NCI-H524 (cell line): ENCODE results near the gene GDNF.

Source experiments
- DNase-seq, 2 experiments: peaks; one replicate each; lab custom pipeline; 2025; lab: John Stamatoyannopoulos, UW

Gene GDNF

DNA sequence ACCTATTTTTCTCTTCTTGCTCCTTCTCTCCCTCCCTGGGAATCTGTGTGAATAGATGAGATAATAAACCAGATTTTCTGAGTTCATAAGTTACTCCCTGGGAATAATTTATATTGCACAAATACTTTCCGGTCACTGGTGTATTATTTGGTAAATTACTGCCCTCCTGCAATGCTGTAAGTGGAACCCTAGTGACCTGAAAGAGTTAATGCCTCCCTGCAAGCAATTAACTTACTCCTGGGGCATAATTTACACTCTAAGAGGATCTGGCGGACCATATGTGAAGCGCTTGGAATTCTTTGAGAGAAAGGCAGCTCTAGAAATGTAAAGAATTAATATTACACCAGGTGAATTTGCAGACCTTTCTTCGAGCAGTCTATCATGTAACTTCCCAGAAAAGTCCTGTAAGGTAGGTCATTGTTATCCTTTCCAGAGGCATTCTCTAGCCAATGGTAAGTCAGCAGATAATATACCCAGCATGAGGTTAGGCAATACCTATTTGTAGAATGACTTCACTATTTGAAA, 7.0 kb upstream of the GDNF start:
- peak; percentile 32 to 65 for DNase-seq

DNA sequence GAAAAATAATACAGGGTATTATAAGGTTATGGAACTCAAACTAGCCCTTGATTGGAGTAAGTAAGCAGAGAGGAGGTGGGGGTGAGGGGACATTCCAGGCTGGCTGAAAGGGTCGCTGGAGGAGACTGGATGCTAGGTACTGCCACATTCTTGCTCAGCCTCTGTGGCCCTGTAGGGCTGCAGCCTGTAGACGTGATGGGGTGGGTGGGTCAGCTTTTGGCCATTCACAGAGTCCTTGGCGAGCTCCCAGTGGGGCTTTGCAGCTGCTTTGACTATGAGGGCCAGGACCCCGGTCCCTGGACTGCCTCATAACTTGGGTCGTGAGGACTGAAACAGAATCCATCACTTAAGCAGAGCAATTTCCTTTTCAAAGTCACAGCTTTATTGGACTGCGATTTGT, 4.2 kb upstream of the GDNF start:
- no peak for DNase-seq

DNA sequence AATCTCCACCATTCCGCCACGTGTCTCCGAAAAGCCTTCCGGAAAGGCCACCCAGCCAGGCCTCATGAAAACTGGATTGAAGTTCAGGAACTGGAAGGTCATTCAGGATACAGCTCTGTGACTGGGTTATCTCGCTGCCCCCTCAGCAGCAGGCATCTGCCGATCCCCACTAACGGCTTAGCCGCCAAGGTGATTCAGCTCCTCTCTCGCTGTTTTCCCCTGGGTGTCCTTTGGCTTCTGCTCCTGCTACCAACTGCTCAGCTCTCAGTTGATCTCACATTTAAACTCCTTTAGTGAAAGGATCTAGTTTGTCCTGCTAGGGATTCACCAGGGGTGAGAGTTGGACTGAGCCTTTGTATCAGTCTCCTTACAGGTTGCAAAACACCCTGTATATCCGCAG, 2.2 kb upstream of the GDNF start:
- peak; percentile 32 to 77 for DNase-seq

DNA sequence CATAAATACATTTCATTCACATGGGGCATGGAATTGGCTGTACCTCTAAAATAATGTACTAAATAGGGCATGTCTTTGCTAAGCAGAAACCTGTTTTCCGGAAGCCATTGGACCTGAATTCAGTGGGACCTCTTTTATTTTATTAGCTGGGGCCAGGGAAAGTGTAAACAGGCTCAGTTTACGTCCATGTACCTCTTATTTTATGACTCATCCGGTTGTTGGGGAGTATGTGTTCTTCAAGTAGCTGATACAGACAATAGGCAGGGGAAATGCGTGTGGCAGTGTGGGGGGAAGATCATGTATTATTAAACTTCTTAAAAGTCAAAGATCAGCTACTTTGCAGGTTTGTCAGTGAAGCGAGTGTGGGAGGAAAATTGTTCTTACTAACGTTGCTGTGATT, 1.4 kb upstream of the GDNF start:
- no peak for DNase-seq

DNA sequence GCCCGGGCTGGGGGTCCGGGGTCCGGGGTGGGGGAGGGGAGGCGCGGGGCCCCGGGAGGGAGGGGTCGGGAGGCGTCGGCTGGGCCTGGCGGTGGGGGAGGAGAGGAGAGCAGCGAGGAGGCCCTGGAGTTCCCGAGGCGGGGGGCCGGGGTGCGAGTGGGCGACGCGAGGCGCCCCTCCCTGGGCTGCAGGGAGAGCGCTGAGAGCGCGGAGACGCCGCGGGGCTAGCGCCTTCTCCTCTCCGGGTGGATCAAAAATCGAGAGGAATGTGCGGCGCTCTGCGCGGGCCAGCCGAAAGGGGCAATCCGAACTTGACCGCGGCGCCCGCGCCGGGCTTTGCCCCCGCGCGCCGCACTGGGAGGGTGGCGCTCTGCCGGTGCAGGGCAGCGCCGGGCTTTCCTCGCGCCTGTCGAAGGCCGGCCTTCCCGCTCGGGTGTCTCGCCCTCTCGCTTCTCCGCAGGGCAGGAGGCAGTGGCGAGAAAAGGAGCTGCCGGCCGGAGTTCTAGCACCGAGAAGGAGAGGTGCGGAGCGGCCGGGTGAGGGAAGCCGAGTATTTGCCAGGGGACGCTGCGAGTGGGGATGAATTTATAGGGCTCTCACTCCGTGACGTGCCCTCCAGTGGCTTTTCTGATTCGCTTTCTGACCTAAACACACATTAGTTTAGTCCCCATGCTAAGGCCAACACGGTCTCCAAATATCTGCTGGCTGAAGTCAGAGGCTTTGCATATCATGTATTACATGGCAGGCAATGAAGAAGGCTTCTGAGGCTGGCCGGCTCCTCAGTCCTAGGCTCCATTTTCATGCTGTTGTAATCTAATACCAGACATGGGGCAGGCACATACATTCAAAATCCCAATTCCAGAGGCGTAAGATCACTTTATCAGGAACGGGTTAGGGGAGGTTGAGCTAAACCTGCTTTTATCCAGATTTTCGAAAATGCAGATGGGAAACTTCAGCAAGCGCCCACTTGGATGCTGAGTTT, 503 bp upstream of the GDNF start:
- DNase-seq, result peak; percentile 43 to 72

DNA sequence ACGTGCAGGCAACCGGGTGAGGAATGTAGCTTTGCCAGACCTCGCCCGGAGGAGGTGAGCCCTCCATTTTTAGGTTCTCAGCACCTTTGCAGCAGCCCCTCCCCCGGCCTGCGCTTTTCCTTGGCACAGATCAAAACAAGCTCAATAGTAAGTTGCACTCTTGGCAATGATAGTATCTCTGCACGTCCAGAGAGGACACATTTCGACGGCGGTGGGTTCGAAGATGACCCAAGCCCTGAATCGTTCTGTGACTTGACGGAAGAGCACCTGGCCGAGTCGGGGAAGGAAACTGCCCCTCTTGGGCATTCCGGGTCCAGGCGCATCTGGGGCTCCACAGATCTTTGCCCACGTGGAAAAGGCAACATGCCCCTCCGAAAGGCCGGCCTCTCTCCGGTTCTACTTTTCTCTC, 904 bp downstream of the GDNF start:
- peak; percentile 17 to 53 for DNase-seq

DNA sequence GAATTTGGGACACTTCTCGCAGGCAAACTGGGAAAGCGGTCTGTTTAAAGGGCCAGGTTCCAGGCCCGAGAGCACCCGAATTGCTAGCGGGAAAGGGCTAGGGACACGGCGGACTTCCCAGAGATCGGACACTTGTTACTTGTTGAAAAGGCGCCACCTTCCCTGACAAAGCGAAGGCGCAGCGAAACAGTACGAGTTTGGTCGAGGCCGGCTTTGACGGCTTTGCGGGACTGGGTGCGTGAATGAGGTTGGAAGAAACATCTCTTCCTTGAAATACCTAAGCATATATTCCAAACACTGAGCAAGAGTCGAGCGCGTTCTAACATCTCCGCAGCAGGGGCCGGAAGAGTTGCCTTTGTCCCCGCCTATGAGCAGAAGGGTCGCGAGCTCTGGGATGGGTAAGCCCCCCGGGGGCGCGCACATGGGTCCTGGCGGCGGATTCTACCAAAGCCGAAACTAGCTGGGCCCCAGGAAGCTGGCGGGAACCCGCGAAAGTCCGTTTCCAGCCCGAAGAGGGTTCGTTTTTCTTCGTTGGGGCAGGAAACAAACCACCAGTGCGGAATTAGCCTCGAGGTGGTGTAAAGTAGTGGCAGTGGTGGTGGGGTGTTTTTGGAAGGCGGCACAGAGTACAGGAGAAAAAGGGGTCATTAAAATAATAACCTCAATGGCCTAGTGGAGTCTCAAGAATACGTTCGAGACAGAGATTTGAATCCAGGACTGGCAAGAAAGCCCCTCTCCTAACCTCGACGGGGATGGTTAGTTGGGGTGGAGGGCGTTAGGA, 1.5 kb downstream of the GDNF start:
- DNase-seq, result peak; percentile 78 to 81

DNA sequence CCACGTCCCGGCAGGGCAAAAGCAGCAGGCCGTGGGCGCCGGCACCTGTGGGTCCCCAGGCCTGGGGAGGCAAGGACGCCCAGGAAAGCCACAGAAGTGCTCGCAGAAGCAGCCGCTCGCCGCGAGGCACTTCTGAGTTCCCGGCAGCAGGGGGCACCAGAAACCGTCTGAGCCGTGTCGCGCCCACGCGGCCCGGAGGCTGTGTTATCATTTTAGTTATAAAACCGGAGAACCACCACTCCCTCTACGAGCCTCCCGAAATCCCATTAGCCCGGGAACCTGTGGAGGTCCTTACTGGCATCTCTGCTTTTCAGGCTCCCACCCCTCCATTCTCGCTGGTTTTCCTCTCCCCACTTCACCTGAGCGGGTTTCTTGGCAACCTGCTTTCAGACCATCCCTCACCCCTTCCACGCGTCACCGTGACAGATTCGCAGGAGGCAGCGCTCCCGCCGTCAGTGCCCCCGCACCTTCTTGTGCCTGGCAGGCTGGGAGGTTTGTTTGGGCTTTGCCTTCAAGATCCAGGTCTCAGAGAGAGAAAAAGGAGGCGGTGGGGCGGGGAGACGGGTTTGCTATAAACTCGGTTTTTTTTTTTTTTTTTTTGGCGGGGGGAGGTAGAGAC, 2.3 kb downstream of the GDNF start:
- DNase-seq, result peak; percentile 67 to 88

DNA sequence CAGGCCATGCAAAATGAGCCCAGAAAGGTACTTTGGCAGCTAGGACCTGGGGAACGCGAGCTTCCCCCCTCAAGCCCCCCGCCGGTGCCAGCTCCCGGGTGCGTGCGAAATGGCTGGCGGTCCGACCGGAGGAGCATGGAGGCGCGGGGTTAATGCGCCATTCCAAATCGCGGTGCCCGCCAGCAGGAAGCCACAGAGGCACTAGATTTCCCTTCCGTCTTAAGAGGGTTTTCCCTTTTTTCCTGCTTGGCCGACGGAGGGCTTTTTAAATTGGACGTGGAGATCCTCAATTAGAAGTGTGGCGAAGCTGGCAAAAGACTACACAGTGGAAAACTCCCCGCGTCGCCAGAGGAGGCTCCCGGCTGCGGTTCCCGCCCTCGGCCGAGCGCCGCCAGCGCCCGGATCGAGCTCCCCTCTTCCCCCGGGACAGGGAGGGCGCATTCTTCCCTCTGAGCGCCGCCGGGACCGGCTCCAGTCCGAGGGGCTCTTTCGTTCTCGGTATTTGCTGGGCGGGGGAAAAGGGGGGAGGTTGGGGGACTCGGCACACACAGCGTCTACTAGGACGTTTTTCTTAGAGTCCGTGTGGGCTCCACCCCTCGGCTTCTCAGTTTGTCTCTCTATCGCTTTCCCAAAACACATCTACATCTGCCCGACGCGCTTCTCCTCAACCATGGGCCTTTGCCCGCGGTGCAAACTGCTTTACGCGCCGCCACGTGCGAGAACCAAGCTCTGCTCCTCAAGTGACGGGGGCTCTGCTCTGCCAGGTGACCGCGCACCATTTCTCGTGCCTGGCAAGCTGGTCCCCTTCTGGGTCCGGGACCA, 3.0 kb downstream of the GDNF start:
- DNase-seq, result peak; percentile 67 to 84

DNA sequence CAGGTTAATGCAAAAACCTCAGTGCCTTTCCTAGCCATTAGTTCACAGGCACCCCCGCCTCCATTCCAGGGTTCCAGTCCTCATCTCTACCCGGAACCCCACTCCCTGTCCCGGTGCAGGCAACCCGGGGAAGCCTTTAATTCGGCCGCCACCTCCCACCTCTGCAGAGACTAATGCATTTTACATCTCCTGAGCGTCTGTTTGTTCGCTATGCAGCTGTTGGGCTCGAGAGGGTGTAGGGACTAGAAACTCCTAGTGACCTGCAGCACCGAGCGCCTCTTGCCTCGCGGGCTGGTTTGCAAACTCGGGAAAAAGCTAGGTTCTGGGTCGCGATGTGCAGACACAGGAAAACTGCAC, 3.6 kb downstream of the GDNF start:
- DNase-seq, result peak in 1 of 2 experiments; percentile 59

DNA sequence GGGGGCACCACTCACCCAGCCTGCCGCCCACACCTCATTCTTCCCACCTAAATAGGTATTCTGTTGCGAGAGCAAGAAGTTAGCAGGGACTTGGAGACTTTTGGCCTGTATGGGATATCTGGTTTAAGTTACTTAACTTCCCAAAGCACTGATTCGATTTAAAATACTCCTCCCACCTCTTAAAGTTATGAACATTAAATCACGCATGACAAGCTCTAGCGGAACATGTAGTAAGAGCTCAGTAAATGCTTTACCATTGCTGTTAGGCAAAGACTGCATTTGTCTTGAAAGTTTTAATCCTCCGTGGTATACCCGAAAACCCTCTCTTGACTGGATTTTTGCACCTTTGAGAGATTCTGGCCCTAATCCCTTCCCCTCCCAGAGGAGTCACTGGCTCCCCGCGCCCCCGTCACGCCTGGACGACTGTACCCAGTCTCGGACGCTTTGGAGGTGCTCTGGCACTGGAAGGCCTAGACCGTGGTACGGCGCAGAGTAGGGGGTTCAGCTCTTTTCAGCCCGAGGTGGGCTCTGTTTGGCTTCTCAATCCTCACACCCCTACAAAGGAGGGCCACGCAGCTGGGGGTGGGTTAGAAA, 4.4 kb downstream of the GDNF start:
- DNase-seq, result no peak

DNA sequence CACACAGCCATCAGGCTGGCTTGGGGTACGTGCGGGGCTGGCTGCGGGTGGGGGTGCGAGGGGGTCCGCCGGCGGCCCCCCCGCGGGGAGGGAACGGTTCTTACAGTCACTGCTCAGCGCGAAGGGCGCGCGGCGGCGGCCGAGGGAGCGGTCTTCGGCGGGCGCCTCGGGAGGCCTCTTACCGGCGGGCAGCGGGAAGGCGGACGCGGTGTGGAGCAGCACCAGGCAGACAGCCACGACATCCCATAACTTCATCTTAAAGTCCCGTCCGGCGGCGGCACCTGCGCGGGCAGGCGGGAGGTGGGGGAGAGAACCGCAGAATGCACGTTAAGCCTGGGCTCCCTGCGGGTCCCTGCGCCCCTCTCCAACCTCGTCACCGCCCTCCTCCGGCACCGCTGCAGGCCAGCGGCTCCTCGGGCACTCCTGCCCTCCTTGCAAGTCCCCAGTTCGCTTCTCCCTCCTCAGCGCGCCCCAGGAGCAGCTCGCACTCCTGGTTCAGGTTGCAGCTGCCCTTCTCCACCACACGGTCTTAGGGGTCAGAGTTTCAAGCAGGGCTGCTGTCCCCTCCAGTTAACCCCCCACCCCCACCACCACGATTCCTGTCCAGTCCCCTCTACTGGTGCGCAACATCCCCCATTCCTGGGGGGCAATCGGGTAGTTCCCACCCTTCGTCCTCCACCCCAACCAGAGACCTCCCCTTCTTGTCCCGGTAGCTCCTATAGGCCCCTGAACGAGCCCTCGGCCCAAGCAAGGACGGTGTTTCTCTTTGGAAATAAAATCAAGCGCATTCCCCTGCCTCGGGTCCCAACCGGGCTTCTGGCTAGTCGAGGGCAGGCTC, 5.1 kb downstream of the GDNF start:
- peak; percentile 3 to 62 for DNase-seq

DNA sequence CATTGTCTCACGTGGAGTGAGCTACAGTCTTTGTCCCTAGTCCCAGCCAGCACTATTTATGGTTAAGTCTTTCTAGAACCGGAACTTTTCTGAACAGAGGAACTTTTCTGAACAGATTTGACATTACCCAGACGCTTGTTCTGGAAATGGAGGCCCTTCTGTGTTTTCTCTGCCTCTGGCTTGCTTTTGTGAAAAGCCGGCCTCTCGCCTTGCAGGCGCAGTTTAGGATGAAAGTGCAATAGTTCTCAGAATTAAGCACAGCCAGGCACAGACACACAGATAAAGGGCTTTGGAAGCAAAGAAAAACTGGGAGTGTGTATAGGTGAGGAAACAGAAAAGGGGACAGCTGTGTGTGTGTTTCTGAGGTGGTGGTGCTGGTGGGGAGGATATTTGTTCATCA, 5.9 kb downstream of the GDNF start:
- peak in 1 of 2 experiments; percentile 23 for DNase-seq

DNA sequence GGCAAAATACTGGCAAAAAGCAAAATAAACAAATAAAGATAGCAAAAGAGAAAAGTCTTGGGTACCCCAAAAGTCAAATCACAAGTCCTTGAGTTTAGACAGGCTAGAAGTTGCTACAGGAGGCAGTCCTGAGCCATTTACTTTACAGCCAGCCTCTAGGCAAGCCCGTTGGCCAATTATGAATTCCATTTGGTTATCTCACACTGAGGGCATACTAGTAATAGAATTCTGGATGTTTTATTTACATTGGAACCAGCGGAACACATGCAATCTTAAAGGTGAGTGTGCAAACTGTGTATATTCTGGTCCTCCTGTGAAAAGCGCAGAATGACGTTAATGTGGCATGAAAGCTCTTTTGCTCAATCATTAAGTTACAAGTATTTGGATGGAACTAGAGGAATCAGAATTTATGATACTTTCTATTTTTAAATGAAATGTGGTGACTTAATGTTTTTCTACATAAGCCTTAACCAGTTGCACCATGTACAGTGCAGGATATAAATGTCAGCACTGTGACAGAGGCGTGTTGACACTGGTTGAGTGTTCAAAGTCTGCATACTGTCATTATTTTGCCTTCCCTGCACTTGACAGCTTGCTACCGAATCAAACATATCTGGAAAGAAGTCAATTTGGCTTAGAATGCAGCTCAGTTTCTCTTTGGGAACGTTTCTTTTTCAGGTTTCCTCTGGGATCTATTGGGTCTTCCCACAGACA, 7.9 kb downstream of the GDNF start:
- no peak for DNase-seq

DNA sequence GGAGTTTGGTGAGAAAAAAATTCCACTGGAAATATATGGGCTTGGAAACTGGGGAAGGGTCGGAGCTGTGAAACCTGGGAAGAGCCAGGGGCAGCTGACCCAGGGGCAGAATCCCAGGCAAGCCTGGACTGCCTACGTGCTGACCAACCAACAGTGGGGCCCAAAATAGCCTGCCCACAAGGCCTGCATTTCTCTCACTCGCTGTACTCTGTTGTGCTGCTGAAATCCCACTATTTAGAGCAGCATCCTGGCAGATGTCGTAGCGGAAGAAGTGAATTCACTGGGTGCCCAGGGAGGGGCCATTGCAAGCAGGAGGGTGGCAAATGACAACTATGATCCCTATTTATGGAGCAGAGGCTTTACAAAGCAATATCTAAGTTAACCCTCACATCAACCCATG, 9.5 kb downstream of the GDNF start:
- no peak for DNase-seq

DNA sequence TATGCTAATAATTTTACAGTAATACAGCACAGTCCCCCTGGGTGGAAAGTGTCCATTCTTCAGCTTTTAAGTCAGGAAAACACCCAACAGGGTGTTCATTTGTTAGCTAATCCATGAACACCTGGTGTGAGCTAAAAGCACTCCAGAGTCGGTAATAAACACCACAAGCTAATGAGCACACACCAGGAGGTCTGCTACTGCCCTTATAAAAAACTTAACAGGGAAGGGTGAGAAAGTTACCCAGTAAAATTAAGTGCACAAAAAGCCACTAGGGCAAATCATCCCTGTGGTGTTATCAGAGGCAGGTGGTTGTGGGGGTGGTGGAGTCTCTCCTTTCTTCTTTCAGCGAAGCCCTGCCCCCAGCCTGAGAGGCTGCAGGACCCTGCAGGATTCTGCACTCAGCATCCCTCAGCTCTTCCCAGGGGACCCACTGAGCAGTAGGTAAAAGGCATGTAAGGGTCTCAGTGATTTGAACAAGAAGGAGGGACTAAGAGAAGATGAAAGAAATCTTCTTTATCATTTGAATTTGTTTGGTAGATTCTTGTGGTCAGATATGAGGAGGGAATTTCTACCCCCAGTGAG, 14.4 kb downstream of the GDNF start:
- DNase-seq, result peak; percentile 98 to 100

DNA sequence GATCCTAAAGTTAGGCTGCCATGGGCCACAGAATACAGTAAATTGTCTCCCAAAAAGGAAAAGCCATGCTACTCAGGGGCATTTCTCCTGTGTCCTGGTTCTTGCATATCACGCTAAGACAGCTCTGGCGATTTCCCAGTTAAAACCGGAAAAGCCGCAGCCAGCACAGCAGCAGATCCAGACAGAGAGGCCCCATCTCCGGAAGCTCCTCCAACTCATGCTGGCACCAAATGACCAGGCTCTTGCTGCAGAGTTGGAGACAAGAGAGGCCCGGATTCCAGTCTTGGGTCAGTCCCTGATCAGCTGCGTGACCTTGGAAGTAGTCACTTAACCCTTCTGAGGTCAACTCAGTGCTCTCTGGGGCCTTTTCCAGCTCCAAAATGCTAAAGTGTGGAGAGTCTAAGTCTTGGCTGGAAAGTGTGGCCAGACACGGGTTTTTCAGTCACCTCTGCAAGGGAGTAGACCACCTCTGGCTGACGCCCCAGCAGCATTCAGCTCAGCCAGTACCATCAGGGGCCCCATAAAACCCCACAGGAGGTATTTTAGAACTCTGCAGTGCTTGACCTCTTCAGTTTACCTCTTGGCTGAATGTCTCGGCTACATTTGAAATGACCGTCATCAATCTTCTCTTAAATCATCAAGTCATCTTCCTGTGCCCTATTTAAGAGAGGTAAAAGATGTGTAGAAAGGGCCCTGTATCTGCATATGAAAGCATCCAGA, 16.2 kb downstream of the GDNF start:
- DNase-seq, result no peak

DNA sequence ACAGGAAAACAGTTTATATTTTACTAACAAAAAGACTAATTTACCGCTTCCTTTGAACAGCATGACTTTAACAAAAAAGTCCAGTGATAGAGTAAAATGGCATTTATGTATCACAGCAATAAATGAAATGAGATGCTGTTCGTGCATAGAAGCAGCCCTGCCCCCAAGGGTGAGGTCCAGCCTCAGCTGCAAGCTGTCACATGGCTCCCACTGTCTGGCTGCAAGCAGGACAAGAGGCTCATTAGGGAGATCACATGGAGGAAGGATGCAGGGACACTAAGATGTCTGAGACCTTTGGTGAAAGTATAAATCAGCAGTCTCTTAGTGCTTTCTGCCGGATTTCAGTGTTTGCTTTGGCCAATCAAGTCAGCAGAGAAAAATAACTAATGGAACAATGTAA, 23.0 kb downstream of the GDNF start:
- DNase-seq, result peak; percentile 77 to 91
